Measurements from ENCODE around the gene LMF1.
"Not testable (repeated sequence)": the region's sequence is repeated elsewhere in the genome, so short reads cannot be mapped to it uniquely, and the experiment has no call there.

The LMF1 gene

DNA sequence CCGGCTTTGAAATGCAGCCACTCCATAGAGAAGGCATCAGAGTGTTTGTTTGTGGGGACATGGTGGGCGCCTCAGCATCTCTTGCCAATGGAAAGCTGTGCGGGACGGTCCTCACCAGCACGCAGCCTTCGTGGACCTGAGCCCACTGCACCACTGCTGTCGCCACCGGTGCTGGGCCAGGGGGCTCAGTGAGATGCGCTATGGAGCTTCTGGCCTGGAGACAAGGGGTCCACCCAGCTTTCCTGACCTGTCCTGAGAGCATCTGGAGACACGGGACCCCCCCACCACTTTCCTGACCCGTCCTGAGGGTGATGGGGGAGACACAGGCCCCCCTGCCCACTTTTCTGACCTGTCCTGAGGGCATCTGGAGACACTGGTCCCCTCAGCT, 79.4 kb downstream of the LMF1 start:
- no peak for DNase-seq

DNA sequence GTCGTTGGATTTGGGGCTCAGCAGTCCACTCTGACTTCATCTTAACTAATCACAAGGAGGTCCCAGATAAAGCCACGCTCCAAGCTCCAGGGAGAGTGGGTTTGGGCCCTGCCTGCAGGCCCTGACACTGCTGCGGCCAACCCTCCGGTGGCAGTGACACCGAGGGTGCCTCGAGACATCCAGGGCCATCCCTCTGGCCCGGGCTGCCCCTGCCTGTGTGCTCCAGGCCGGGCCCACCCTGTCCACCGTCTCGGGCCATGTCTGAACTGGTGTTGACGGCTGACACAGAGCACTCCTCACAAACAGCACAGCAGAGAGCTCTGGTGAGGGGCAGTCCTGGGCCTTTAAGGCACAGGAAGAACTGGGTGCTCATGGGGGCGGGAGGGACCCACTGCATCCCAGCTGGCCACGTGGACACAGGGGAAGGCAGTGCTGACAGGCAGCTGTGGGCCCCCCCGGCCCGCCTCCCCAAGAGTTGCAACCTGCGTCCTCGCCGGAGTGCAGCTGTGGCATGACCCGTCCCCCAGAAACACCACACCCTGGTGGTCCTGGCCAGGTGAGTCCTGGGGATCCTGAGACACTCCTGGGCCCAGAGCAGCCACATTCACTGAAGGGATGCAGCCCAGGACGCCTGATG, 80.0 kb downstream of the LMF1 start:
- DNase-seq = no peak

DNA sequence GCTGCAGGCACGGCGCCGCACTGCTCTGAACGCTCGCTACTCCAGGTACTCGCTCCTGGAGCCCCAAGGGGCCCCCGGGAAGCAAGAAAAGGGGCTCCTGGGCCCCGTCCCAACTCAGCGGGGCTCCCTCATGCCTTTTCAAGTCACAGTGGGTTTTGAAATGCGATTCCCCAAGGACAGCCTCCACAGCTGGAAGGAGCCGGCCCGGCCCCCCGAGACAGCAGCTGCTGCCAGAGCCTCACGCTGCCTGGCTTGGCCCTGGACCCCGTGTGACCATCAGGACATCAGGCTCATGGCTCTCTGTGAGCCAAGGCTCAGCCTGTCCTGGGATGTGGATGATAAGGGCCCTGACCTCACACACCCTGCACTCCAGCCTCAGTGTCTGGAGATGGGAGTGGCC, 80.6 kb downstream of the LMF1 start:
- DNase-seq = no peak

DNA sequence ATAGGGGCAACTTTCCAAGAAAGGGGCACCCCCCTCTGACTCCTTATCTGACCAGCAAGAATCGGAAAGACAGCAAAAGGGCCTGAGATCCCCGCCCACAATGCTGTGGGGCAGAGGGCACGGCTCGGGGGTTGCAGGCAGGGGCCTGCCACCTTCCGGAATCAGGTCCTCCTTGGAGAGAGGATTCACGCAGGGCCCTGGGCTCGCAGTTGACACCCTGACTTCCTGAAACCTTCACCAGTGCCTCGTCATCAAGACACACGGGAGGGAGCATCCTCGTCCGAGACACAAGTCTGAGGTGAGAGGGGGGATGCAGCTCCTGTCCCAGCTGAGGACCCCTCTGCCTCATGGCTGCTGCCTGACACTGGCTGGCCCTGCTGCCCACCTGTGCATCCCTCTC, 81.2 kb downstream of the LMF1 start:
- DNase-seq = no peak

DNA sequence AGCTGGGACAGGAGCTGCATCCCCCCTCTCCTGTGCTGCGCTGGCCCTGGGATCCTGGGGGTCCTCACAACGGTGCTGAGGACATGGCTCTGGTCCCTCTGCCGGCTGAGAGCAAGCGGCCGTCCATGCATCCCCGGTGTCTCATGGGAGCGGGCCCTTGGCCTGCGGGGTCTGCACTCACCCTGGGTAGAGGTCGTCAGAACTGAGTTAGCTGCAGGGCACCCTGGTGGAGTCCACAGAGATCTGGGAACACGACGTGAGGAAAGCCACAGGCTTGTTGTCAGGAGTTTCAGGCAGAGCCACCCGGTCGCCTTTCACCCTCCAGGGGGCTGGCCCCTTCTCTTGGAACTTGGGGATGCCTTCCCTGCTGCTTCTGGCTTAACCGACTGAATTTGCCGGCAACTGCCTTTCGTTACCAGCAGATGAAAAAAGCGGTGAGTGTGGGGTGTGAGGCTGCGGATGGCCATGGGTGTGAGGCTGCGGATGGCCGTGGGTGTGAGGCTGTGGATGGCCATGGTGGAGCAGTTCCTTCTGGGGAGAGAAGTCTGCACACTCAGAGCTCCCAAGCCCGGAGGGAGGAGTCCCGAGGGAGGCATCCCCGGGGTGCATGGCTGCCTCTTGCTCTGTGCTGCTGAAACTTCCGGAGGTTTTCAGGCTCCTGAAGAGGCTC, 81.7 kb downstream of the LMF1 start:
- DNase-seq = no peak

DNA sequence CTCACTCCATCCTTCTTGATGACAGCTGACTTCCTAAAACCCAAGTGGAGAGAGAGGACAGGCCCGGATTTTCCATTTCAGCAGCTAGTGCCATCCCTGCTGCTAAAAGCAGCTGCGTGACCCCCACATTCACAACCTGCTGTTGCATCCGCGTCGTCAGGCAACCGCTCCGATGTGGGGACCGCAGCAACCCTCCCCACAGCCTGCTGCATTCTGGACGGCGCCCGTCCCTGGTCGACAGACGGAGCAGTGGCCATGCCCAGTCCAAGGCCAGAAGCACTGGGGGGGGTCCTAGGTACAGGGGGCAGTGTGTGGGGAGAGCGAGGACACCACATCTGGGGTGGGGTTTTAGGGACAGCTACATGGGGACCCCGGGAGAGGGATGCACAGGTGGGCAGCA, 82.3 kb downstream of the LMF1 start:
- not testable (repeated sequence) for DNase-seq

DNA sequence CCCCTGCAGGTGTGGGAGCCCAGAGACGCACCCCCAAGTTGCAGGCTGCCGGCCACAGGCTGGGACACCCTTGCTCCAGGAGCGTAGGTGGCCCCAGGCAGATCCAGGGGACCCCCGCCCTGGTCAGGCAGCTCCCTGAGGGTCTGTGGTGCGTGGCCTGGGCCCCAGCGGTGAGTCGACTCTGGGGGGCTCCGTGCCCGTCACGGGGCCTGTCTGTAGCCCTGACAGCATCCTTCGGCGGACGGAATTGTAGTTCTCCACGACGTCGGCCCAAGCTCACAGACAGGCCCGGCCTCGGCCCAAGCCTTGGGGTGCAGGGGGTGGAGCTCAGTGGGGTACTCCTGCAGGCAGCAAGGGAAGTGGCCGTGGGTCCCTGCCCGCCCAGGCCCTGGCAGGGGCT, 82.9 kb downstream of the LMF1 start:
- DNase-seq = no peak

DNA sequence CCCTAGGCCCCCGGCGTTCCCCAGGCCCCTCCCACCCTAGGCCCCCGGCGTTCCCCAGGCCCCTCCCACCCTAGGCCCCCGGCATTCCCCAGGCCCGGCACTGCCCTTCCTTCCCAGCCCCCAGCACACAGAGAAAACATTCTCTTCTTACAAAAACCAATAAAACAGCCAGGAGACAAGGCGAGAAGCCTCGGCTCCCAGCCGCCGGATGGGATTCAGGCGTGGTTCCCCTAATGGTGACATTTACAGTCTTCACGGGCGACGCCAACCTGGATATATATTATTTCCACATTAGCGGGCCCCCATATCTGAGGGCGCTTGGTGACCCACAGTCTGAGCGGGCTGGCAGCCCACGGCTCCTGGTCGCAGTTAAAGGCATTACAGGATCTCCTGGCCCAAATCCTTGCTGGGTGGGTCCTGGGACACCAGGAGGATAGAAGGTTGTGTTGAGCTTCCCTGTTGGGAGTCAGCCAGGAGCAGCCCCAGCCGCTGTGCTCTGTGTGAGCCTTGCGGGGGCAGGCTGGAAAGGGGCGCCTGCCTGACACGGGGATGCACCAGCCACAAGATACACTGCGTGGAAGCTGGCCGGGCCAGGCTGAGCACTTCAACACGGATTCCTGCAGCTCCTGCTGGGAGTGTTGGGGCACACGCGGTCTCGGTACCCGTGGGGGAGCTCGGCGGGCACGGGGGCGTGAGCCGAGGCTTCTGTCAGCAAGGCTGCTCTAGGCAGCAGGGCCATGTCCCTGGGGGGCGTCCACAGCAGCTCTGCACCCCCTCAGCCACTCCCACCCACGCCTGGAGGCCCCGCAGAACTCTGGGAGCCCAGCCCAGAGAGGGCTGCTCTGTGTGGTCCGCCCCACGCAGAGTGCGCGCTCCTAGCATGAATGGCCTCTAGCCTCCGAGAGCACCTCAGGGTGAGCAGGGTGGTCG, 83.7 kb downstream of the LMF1 start:
- no peak for DNase-seq

DNA sequence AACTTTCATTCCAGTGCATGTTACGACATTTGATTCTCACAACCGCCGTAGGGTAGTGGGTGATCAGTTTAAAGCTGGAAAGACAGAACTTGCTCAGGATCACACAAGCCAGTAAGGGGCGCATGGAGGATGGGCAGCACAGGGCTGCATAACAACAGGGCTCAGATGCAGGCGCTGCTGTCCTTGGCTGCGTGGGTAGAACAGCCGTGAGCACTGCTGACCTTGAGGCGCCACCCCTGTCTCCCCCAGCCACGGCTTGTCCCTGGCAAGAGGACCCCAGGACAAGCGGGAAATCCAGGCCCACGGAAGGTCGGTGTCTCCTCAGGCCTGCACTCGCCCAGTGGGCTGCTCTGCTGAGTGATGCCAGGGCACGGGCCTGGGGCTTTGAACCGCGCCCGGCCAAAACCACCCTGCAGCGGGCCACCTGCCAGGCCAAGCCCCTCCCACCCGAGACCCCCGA, 84.7 kb downstream of the LMF1 start:
- DNase-seq = no peak

DNA sequence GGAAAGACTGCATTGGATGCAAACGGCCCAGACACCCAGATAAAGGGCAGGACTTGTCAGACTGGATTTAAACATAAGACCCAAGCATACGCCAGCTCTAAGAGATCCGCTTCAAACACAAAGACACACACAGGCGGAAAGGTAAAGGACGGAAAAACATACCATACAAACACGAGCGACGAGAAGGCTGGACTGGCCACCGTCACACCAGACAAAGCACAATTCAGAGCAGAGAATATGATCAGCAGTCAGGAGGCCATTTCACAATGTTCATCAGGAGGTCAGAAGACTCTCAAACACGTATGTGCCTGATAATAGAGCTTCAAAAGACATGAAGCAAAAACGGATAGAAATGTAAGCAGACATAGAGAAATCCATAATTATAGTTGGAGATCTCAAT, 85.4 kb downstream of the LMF1 start:
- DNase-seq = no peak

DNA sequence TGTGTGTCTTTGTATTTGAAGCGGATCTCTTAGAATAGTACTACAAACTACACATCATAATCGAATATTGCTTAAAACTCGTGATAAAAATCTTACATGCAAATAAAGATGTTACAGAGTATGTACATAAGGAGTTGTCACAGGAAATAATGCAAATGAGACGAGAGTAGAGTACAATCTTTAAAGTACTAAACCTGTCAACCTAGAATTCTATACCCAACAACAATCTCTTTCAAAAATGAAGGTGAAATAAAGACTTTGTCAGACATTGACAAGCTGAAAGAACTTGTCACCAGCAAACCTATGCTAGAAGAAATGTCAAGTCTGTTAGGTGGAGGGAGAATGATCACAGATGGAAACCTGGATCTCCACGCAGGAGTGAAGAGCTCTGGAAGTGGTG, 86.6 kb downstream of the LMF1 start:
- DNase-seq = no peak

DNA sequence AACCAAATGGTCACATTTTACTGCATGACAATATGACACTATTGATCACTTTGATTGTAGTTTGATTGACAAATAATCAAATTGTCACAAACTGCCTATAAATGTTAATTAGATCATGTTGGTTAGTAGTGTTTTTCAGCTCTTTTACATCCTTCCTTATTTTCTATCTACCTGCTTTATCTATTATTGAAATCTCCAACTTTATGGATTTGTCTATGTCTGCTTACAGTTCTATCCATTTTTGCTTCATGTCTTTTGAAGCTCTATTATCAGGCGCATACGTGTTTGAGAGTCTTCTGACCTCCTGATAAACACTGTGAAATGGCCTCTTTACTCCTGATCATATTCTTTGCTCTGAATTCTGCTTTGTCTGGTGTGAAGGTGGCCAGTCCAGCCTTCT, 87.0 kb downstream of the LMF1 start:
- no peak for DNase-seq

DNA sequence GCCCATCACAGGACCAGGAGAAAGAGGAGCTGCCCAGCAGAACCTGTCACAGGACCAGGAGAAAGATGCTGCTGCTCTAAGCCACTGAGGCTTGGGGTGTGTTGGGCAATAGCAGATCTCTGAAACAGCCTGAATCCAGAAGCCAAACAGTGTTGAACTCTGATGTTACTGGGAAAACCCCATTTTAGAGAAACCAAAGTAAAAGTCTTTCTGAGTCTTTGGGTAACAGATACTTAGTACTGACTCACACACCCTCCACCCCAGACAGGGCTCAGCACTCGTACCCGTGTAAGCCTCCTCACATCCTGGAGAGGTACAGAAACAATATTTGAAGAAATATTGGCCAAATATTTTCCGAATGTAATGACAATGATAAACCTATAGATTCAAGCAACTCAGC, 87.4 kb downstream of the LMF1 start:
- no peak for DNase-seq

DNA sequence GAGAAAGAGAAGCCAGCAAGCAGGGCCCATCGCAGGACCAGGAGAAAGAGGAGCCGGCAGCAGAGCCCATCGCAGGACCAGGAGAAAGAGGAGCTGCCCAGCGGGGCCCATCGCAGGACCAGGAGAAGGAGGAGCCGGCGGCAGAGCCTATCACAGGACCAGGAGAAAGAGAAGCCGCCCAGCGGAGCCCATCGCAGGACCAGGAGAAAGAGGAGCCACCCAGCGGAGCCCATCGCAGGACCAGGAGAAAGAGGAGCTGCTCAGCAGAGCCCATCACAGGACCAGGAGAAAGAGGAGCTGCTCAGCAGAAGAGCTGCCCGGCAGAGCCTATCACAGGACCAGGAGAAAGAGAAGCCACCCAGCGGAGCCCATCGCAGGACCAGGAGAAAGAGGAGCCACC, 88.1 kb downstream of the LMF1 start:
- not testable (repeated sequence) for DNase-seq

DNA sequence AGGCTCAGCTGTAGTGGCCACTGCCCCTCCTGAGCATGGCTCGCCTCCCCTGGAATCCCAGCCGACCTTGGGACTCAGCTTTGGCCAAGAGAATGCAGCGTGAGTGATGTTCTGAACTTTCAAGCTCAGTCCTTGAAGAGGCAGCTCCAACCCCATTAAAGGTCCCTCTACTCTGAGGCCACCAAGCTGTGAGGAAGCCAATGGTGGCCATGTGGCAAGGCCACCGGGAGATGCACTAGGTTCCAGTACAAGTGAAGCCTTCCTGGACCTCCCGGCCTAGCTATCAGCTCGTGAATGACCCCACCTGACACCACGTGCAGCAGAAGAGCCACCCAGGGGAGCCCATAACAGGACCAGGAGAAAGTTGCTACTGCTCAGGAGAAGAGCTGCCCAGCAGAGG, 88.5 kb downstream of the LMF1 start:
- no peak for DNase-seq

DNA sequence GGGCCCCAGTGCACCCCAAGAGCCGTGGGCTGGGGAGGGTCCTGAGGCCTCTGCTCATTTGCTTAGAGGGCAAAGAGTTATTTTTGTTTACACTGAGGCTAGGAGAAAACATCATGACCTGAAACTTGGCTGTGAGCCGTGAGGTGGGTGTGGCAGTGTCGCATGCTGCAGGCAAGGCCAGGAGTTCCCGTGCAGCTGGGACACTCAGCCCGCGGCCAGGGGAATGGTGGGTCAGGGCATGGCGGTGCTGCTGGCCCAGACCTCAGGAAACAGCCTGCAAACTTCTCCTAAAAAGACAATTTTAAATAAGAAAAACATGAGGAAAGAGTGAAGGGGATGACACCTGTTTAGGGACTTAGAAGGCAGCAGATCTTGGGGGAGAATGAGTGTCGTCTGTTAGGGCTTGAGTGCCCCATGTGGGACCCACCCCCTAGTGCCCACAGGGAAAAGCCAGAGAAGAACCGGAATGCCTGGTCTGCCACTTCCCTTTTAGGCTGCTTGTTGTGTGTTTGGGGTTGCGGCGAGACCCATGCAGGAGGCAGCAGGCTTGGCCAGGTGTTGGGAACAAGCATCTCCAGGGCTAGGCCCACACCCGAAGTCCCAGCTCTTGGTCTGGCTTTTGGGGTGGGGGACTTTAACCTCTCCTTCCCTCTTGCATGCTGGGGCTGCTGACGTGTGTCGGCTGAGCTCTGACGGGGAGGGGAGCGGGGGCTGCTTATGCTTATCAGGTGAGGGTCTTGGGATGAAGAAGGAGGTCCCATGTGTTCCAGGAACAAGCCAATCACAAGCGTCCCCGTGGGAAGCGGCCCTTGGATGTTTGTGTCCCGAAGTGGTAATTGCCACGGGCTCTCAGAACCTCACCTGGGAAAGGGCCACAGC, 89.3 kb downstream of the LMF1 start:
- no peak for DNase-seq

DNA sequence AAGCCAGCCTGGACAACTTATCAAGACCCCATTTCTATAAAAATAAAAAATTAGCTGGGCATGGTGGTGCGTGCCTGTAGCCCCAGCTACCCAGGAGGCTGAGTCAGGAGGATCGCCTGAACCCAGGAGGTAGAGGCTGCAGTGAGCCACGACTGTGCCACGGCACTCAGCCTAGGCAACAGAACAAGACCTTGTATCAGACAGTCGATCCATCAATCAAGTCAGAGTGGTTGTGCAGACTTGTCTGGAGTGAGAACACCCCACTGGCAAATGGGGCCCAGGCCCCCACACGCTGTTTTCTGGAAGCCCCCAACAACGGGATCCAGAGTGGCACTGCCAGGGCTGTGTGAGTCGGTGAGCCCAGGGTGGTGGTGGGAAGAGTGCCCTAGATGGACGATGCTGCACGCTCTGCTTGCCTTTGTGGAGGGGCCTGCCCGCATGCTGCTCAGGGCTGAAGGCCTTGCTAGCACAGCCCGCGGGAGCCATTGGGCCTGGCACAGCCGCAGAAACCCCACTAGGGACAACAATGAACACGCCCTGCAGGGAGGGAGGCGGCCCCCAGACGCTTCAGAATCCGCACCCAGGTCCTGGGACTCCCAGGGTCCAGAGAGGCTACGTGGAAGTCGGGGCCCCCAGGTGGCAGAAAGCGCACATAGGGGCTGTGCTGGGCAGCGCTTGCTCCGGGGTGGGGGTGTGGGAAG, 90.2 kb downstream of the LMF1 start:
- no peak for DNase-seq

DNA sequence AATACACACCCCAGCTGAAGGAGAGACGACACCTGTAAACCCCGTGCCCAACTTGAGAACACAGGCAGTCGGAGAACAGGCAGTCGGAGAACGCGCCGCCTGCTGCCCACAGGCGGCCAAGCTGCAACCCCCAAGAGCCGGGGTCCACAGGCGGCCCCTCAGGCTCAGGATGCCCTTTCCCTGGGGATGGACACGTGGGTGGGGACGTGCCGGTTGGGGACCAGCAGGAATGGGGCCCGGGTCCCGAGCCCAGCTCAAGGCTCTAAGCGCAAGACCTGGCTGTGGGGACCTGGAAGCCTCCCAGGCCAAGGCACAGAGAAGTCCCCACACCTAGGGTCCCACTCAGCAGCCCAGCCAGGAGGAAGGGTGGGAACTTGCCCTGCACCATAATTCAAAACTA, 90.8 kb downstream of the LMF1 start:
- DNase-seq = no peak

DNA sequence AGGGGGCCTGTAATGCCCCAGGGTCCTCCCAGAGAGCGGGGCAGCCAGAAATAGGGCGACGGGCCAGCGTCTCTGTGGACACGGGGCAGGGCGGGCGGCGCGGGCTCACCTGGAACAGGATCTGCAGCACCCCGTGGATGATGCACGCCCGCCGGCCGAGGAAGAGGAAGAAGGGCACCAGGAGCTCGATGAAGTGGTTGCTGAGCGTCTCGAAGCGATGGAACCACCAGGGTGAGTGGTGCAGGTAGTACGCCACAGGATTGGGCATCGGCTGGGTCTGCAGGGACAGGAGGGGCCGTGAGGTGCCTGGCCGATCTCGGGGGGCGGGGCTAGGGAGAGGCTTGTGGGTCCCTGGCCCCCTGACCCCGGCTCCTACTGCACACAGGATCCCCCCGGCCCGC, 91.3 kb downstream of the LMF1 start:
- DNase-seq = no peak

DNA sequence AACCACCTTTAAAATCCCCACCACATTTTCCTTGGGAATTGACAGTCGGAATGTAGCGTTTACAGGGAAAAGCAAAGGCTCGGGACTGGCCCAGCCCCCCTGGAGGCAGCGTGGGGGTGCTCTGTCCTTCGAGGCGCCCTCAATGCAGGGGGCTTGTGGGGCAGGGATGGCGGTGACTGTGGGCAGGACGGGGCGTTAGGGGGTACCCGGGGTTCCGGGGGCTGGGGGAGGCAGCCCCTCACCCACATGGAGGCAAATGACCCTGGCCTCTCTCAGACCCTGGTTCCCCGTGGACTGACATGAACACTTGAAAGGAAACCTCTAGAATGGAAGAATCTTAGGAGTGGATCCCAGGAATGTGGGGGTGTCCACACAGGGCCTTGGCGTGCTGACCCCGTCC, 91.9 kb downstream of the LMF1 start:
- no peak for DNase-seq

DNA sequence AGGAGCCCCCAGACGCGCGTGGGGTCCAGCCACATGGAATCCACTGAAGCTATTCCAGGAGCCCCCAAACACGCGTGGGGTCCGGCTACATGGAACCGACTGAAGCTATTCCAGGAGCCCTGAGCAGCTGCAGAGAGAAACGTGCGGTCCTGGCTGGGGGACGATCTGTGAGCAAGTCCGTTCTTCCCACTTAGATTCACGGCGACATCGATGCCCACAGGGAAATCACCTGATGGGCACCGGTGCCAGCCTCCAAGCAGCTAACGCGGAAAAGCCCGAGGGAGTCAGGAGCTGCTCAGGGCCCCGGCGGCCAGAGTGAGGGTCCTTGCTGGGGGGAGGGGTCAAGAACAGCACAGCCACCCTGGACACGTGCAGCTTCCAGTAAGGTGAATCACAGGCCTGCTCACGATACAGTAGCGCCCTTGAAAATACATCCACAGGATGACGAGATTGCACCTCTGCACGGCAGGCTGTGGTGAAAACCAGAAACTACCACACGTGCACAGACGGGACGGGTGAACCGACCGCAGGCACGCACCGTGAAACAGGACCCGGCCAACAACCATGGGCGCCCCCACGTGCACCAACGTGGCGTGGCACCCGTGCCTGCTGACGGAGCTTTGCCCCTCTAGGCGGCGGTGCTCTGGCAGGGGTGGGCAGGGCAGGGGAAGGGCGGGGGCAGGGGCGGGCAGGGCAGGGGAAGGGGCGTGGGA, 92.6 kb downstream of the LMF1 start:
- no peak for DNase-seq

Data from NCI-H226 (cell line).